Measurements from ENCODE around the gene NUFIP1.

- TF ChIP-seq EZH2 (IDR thresholded peaks at IDR 0.05; ENCODE audit: borderline replicate concordance, low read depth, low read length, severe bottlenecking), result no peak
- no peak for TF ChIP-seq CTCF (IDR thresholded peaks at IDR 0.05; ENCODE audit: extremely low read depth in 1 of 2, insufficient read depth in 1 of 2, low read depth in 1 of 2, low read length in 2 of 2)
- no peak for TF ChIP-seq GATA2 (IDR thresholded peaks at IDR 0.05; ENCODE audit: insufficient read depth, insufficient read length, low read depth, low read length)
Observed at GRCh38 chr13:45034342-45034741, 45.1 kb upstream of the NUFIP1 start.

All from endothelial cell of umbilical vein (primary cell).